ENCODE data around the gene TSFM.
A peak's percentile ranks its signal among the peaks of the same experiment; 100 is the strongest.

Gene TSFM

DNA sequence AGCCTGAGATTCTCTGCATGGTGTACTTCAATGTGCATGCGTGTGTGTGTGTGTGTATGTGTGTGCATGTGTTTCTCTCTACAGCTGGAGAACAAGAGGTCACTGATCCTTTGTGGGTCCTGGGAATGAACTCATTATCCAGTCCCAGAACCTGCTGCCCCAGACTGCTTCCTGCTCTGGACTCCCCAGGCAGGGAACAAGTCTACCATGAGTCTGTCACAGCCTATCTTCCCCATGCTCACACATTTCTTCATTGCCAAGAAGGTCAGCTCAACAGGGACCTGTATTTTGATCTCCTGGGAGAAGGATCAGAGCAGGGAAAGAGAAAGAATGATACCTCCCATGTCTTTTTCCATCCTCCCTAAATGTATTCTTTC is 41.2 kb upstream of the TSFM start:
- H3K4me3 ChIP-seq (ENCODE audit: low read length) = peak overlapping the region; percentile 60
- TF ChIP-seq ZNF274 (IDR thresholded peaks at IDR 0.05; ENCODE audit: low read depth, low read length) = no peak

DNA sequence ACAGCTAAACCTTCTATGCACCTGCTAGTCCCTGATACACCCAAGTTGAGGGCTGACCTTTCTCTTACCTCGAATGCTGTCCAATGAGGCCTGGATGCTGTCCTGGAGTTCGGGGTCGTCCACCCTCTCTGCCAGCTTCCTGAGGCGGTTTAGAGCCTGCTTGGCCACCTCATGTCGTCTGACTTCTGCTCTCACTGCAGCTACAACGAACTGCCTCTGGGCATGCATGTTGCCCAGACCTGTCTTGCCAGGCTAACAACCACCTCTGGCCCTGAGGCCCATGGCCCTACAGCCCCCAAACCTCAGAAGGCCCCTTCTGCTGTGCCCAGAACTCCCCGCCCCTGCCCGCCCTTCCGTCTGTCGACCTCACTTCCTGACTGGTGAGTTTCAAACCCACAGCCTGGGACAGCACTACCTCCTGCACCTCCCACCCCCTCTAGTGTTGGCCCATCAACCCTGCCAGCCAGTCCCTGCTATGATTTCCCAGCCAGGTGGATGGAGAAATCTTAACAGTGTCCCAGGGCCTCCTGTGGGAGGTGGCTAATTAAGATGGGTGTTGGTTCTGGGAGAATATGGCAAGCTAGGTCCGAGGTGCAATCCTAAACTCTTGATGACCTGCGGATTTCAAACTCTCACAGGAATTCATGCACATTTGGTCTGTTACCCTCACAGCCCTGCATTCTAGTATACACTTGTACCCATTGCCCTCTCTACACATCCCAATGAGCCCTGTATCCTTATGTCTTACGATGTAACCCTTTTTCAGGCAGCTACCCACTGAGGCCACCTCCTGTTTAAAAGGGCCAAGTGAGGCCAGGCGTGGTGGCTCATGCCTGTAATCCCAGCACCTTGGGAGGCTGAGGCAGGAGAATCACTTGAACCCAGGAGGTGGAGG is 40.5 kb upstream of the TSFM start:
- H3K4me3 ChIP-seq (ENCODE audit: low read length) = peak overlapping the region; percentile 60
- TF ChIP-seq ZNF274 (IDR thresholded peaks at IDR 0.05; ENCODE audit: low read depth, low read length) = no peak

DNA sequence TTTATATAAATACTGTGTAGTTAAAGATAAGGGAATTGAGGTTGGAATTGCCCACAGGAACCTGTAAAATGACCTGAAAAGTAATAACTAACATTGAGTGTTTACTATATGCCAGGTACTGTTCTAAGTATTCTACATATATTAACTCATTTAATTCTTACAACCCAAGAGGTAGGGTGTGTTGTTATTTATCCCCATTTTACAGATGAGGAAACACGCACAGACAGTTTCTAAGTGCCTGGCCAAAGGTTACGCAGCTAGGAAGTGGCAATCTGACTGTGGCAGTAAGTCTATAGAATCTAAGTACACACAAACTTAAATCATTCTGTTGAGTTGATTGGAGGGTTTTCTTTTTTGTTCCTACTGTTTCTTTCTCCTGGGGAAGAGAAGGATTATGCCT is 38.8 kb upstream of the TSFM start:
- no peak overlapping the region; the same call in 1 of the 2 replicates for H3K4me3 ChIP-seq (ENCODE audit: low read length)
- TF ChIP-seq ZNF274 (IDR thresholded peaks at IDR 0.05; ENCODE audit: low read depth, low read length) = no peak

DNA sequence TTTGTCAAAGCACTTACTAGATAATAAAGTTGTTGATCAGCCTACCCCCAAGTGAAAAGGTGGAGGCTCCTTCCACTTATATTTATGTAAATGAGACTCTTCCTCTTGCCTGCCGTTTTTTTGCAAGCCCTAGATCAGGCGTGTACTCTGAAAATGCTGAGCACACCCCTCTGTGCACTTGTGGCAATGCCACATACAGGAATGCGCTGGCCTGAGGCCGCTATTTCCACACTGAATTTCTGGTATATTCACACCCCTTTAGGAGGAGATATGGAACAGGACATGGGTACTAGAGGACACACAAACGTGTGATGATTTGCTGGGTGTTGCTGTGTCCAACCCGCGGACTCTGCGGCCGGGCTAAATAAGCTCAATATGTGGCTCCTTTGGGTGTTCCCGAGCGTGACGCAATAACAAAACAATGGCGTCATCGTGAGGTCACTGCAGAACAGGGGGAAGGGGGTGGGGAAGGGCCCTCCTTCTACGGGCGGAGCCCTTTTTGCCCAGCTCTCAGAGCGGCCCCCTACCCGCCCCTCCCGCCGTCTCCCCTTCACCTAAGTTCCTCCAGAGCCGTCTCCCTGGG is 38.3 kb upstream of the TSFM start:
- TF ChIP-seq ZNF274 (IDR thresholded peaks at IDR 0.05; ENCODE audit: low read depth, low read length) = no peak
- peak overlapping the region; percentile 74 for H3K4me3 ChIP-seq (ENCODE audit: low read length)

DNA sequence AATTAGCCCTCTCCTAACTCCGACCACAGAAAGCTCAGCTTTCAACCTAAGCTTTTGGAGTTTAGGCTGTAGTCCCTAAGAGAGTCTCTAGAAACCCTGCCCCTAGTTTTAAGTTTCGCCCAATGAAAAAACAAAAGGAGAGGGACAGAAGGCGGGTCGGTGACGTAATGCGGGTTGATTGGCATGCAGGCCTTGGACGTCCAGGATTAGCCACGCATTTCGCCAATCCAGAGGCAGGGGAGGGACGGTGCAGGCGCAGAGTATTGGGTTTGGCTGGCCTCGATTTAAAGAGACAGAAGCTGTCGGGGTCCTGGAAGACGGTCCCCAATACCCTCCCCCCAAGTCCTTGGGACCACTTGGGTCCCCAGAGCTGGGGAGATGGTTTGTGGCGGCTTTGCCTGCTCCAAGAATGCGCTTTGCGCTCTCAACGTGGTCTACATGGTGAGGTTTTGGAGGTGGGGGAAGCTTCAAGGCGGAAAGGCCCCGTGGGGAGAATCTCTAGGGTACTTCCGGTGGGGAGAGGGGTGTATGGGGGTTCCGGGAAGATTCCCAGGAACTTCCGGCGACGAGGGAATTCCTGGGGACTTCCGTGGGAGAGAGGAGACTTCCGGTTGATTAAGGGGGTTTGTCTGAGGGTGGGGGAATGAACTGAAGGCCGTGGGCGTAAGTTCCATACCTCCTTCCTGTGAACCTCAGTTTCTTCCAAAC is 37.7 kb upstream of the TSFM start, which contains the start of gene TSPAN31:
Gene TSPAN31 (plus strand): TSS at position 263 of the 708 bp plus-strand sequence. CDS start 116 bp downstream, at position 379.
- no peak for TF ChIP-seq ZNF274 (IDR thresholded peaks at IDR 0.05; ENCODE audit: low read depth, low read length)

DNA sequence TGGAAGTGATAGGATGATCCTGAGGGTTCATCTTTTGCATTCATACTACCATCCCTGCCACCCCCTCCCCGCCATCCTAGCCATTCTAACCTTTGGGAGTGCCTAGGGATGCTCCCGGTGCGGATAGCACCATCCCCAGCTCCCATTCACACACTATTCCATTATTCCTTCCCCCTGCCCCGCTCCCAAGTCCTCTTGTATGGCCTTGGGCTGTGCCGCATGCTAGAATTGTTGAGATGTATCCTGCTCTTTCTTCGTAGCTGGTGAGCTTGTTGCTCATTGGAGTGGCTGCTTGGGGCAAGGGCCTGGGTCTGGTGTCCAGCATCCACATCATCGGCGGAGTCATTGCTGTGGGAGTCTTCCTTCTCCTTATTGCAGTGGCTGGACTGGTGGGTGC is 37.1 kb upstream of the TSFM start:
- no peak for TF ChIP-seq ZNF274 (IDR thresholded peaks at IDR 0.05; ENCODE audit: low read depth, low read length)
- peak overlapping the region; percentile 74 for H3K4me3 ChIP-seq (ENCODE audit: low read length)

More for the DNA sequence above, 37.7 kb upstream of the TSFM start, which contains the start of gene TSPAN31:
- peak within 1 kb of the TSS; percentile 74 for H3K4me3 ChIP-seq (ENCODE audit: low read length)

DNA sequence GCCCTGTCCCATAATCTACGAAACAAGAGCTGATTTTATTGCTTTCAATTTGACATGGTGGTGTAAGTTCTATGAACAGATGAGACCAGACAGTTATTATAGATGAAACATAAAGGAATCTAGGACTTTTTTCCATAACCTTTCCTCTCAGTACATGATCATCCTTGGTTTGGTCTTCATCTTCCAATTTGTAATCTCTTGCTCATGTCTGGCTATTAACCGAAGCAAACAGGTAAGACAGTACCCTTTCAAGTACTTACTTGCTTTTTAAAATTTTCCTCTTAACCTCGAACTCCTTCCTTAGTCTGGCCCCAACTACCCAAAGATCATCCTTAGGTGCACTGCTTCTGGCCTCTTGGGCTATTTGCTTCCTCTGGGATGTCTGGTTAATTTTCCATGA is 36.6 kb upstream of the TSFM start:
- peak overlapping the region; percentile 74; the same call in 1 of the 2 replicates for H3K4me3 ChIP-seq (ENCODE audit: low read length)
- no peak for TF ChIP-seq ZNF274 (IDR thresholded peaks at IDR 0.05; ENCODE audit: low read depth, low read length)

DNA sequence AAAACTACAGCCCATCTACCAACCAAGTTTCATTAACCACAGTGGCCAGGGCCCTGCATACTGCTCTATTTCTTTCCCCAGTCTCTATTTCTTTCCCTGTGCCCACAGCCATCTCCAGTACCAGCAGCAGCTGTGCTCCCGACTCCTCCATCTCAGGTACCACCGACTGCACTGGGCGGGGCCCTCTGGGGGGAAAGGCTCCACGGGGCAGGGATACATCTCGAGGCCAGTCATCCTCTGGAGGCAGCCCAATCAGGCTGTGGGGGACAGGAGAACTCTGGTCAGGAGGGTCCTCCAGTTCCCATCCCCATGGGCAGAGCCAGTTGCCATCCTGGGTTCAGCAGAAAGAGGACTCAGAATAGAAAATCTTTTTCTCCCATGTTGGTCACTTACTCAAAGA is 33.5 kb upstream of the TSFM start:
- no peak for TF ChIP-seq ZNF274 (IDR thresholded peaks at IDR 0.05; ENCODE audit: low read depth, low read length)
- no peak overlapping the region for H3K4me3 ChIP-seq (ENCODE audit: low read length)

DNA sequence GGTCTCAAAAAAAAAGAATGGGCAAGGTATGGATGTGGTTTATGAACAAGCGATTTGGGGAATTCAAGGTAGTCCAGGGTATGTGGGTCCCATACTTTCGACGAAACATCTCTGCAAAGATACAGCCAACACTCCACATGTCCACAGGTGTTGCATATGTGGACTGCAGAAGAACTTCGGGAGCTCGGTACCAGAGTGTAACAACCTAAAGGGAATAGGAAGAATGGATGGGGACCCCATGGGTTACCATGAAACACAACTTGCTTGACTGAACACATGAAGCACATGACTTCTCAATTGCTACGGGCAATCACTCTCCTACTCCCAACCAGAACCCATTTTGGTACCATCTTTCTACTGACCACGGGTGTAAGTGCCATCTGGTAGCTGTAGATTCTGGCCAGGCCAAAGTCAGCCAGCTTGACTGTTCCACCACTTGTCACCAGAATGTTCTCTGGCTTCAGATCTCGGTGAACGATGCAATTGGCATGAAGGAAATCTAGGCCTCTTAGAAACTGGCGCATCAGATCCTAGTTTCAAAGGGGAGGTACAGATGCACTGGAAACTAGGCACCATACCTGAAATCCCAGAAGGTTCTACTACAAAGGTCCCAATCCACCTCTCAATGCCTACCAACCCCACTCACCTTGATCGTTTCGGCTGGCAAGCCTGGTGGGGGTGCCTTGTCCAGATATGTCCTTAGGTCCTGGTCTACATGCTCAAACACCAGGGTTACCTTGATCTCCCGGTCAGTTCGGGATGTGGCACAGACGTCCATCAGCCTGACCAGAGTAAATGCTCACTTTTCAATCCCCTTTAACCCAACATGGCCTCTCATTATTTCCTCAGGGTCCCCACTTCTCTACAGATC is 31.8 kb upstream of the TSFM start:
- no peak for TF ChIP-seq ZNF274 (IDR thresholded peaks at IDR 0.05; ENCODE audit: low read depth, low read length)
- H3K4me3 ChIP-seq (ENCODE audit: low read length) = peak overlapping the region; percentile 86

DNA sequence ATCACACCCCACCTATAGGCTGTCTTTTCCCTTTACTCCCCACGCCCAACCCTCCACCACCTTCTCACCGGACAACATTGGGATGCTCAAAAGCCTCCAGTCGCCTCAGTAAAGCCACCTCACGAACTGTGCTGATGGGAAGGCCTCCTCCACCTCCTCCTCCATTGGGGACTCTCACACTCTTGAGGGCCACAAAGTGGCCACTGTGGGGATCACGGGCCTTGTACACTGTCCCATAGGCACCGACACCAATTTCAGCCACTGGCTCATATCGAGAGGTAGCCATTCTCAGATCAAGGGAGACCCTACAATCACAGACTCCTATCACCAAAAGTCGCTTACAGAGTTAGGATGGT is 31.2 kb upstream of the TSFM start:
- TF ChIP-seq ZNF274 (IDR thresholded peaks at IDR 0.05; ENCODE audit: low read depth, low read length) = no peak
- peak overlapping the region; percentile 86 for H3K4me3 ChIP-seq (ENCODE audit: low read length)

DNA sequence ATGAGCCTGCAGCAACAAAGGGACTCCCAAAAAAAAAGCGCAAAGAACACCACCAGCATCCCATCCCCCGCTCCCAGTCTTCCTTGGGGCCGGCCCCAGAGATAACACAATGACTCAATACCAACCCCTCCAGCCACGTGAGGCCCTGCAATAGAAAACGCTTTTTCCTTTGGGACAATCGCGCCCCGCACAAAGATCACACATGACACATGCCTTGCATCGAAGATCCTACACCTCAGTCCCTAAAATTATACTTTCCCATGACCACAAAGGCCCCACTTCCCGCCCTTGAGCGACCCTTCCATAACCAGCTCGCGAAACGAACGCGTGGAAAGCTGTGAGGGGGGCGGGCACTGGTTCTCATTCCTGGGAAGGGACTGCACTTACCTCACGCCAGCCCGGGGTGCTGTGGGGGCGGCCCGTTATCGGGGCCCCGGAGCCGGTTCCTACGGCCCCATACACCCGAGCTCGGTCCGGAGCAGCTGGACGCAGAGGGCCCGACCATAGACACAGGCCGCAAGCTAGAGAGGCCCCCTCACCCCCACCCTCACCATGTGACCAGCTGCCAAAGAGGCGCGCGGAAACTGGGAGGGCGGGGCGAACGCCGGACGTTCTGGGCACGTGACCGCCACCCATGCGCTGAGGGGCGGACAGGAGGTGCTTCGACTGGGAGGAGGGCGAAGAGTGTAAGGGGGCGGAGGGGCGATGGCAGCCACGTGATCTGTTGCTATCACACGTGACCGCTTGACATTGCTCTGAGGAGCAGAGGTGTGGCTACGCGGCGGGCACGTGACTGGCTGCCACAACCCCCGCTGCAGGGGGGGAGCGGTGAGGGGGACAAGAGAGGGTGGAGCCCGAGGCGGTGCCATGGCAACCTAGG is 30.6 kb upstream of the TSFM start, which contains the start of gene CDK4:
Gene CDK4 (minus strand): TSS at position 523 of the 880 bp plus-strand sequence. CDS start 593 bp downstream, outside the sequence.
- TF ChIP-seq ZNF274 (IDR thresholded peaks at IDR 0.05; ENCODE audit: low read depth, low read length) = no peak
- peak within 1 kb of the TSS; percentile 86 for H3K4me3 ChIP-seq (ENCODE audit: low read length)

DNA sequence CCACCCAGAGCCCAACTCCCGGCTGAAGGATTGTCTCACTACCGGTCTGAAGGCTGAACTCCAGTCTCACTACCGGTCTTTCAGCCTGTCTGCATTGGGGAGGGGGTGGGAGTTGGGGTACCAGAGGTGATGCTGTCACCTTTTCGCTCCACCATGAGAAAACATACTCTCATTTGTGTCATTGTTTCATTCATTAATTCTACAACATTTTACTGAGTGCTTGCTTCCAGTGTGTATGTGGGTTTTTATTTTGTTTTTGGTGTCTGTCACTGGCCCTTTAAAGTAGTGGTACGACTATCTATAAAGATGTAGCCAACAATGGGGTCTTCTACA is 30.0 kb upstream of the TSFM start:
- no peak overlapping the region; the same call in 1 of the 2 replicates for H3K4me3 ChIP-seq (ENCODE audit: low read length)
- no peak for TF ChIP-seq ZNF274 (IDR thresholded peaks at IDR 0.05; ENCODE audit: low read depth, low read length)

All from GM08714 (cell line).